HS-5 (cell line): Measurements from ENCODE around the gene TRAPPC12.
"Not testable (repeated sequence)": the region's sequence is repeated elsewhere in the genome, so short reads cannot be mapped to it uniquely, and the experiment has no call there.

Experiments used
- DNase-seq: peaks from one replicate; pipeline ENCODE4 v3.0.0-alpha.2; 2012; ENCODE audit warnings: low read depth

TRAPPC12 gene

GRCh38 chr2:3454005-3454404, 74.5 kb downstream of the TRAPPC12 start:
- not testable (repeated sequence) for DNase-seq

- DNase-seq: no peak
Measured at GRCh38 chr2:3454802-3455201, 75.3 kb downstream of the TRAPPC12 start.

- no peak for DNase-seq
Measured at GRCh38 chr2:3456125-3456524, 76.6 kb downstream of the TRAPPC12 start.

GRCh38 chr2:3457524-3458395, 78.3 kb downstream of the TRAPPC12 start:
- no peak for DNase-seq

GRCh38 chr2:3458396-3459184, 79.1 kb downstream of the TRAPPC12 start:
- no peak for DNase-seq

- no peak for DNase-seq
Measured at GRCh38 chr2:3459185-3460015, 79.9 kb downstream of the TRAPPC12 start.

- no peak for DNase-seq
Measured at GRCh38 chr2:3460156-3460555, 80.7 kb downstream of the TRAPPC12 start.

GRCh38 chr2:3460831-3461800, 81.6 kb downstream of the TRAPPC12 start:
- no peak for DNase-seq

GRCh38 chr2:3461801-3462492, 82.5 kb downstream of the TRAPPC12 start:
- no peak for DNase-seq

- no peak for DNase-seq
Measured at GRCh38 chr2:3462493-3463104, 83.1 kb downstream of the TRAPPC12 start.

GRCh38 chr2:3463186-3463835, 83.8 kb downstream of the TRAPPC12 start:
- no peak for DNase-seq

GRCh38 chr2:3463944-3464343, 84.5 kb downstream of the TRAPPC12 start:
- no peak for DNase-seq

- no peak for DNase-seq
Measured at GRCh38 chr2:3464401-3465005, 85.0 kb downstream of the TRAPPC12 start.

- no peak for DNase-seq
Measured at GRCh38 chr2:3465328-3465727, 85.8 kb downstream of the TRAPPC12 start.

- DNase-seq: peak; percentile 84
Measured at GRCh38 chr2:3465844-3466481, 86.5 kb downstream of the TRAPPC12 start.

- no peak for DNase-seq
Measured at GRCh38 chr2:3466482-3466863, 87.0 kb downstream of the TRAPPC12 start.

GRCh38 chr2:3466966-3467365, 87.5 kb downstream of the TRAPPC12 start:
- DNase-seq: no peak

- DNase-seq: no peak
Measured at GRCh38 chr2:3467654-3468053, 88.2 kb downstream of the TRAPPC12 start.
